HG03064 (cell line): ENCODE data around the gene MYDGF.

Experiments used
- ATAC-seq: cut with Tn5 transposase; IDR thresholded peaks from one replicate; pipeline ENCODE4 v1.9.1; 2021; ENCODE audit warnings: low read depth; ENCODE audit not compliant: unreplicated experiment

Gene MYDGF

DNA sequence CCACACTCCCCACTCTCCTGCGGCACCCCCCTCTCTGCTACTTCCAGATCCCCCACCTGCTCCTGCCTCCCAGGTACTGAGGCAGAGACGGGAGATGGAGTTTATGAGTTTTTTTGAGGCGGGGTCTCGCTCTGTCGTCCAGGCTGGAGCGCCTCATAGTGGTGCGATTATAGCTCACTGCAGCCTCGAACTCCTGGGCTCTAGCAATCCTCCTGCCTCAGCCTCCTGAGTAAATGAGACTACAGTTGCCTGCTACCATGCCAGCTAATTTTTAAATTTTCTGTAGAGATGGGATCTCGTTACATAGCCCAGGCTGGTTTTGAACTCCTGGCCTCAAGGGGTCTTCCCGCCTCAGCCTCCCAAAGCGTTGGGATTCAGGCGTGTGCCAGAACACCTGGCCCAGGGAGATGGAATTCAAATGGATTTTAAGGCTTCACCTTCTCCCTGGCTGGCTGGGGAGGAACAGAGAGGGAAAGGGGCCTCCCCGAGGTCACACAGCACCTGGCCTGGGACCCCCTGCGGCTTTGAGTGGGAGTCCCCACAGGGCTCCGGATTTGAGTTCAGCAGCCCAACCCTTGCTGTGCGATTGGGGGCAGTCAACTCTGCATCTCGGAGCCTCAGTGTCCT lies 50.4 kb downstream of the MYDGF start:
- no peak for ATAC-seq

DNA sequence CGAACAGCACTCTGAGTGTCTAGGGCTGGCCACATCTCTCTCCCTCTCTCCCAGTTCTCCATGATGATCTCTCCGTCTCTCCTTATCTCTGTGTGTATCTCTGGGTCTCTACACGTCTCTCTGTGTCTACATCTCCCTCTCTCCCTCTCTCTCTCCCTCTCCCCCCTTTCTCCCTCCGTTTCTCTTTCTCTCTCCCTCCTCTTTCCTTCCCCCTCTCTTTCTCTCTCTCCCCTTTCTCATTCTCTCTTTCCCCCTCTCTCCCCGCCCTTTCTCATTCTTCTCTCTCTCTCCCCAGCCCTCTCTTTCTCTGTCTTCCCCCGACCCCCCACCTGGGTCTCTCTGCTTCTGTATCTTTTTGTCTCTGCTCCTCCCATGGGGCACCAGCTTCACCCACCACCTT lies 52.1 kb downstream of the MYDGF start:
- no peak for ATAC-seq

- no peak for ATAC-seq
Measured at GRCh38 chr19:4613254-4613751, 56.8 kb downstream of the MYDGF start.

DNA sequence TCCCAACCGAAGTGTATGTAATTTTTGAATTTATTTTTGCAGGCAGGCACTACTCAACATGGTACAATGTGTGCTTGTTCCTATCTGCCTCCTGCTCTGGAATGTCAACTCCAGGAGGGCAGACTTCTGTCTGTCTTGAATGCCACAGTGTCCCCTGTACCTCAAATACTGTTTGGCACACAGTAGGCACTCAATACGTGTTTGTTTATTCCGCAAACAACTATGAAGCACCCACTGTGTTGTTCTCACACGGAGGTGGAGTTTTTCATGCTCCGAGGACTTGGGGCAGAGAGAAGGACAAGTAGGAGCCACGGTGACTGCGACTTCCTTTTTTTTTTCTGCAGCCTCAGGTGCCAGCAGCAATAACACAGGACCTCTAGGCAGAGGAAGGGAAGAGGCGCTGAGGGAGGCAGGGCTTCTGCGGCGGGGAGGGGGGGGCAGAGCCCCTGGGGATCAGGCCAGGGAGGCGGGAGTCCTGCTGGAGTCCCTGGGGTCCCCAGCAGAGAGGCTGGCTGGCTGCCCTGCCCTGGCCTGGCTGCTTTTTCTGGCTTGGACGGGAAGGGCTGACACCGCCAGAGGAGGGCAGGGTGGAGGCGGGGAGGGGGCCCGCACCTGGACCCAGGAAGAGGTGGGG lies 60.1 kb downstream of the MYDGF start:
- ATAC-seq, result no peak
